Measurements from ENCODE around the gene BLZF1.

- TF ChIP-seq CTCF (IDR thresholded peaks at IDR 0.05) (no peak), POLR2A (IDR thresholded peaks at IDR 0.05) (no peak)
These were observed 58.2 kb downstream of the BLZF1 start for GRCh38 chr1:169426174-169426705.

Measured in esophagus squamous epithelium (tissue), 4 donors.